ENCODE results near the gene PPM1H.

The PPM1H gene

DNA sequence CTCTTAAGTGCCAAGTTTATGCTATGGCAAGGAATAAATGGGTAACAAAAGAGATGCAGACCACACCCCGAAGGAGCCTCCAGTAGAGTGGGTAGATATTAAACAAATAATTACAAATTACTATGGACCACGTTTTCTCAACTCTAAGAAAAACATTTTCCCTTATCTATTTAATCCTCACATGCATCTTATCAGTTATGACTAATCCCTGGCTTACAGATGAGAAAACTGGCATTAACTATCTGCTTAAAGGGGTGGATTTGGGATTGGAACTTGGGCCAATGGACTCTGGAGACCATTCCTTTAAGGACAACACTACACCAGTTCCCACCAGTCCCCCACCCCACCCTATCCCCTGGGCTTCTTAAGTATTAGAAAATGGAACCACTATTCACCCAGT, 26.3 kb downstream of the PPM1H start:
- H3K27ac ChIP-seq (ENCODE audit: low read depth, low read length, poor library complexity, severe bottlenecking): no peak overlapping the region
- no peaks in the 10 kb centered on the region for H3K9me2 ChIP-seq (ENCODE audit: low read depth, low read length)
- H3K27me3 ChIP-seq (ENCODE audit: insufficient read depth, low read length): no peaks in the 10 kb centered on the region
- H3K36me3 ChIP-seq (ENCODE audit: insufficient read depth, low read length): no peaks in the 10 kb centered on the region
- H3K4me3 ChIP-seq (ENCODE audit: low read depth, low read length, poor library complexity, severe bottlenecking): no peak overlapping the region
- TF ChIP-seq EZH2 (IDR thresholded peaks at IDR 0.05; ENCODE audit: borderline replicate concordance, low read length): no peak
- TF ChIP-seq, protein P1, sequence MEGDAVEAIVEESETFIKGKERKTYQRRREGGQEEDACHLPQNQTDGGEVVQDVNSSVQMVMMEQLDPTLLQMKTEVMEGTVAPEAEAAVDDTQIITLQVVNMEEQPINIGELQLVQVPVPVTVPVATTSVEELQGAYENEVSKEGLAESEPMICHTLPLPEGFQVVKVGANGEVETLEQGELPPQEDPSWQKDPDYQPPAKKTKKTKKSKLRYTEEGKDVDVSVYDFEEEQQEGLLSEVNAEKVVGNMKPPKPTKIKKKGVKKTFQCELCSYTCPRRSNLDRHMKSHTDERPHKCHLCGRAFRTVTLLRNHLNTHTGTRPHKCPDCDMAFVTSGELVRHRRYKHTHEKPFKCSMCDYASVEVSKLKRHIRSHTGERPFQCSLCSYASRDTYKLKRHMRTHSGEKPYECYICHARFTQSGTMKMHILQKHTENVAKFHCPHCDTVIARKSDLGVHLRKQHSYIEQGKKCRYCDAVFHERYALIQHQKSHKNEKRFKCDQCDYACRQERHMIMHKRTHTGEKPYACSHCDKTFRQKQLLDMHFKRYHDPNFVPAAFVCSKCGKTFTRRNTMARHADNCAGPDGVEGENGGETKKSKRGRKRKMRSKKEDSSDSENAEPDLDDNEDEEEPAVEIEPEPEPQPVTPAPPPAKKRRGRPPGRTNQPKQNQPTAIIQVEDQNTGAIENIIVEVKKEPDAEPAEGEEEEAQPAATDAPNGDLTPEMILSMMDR (IDR thresholded peaks at IDR 0.05; ENCODE audit: low read length): no peak
- H3K79me2 ChIP-seq (ENCODE audit: insufficient read depth, low read length): no peaks in the 10 kb centered on the region
- H3K9me3 ChIP-seq (ENCODE audit: low read length): no peaks in the 10 kb centered on the region
- no peak overlapping the region for H2AFZ ChIP-seq (ENCODE audit: low read length)
- H4K20me1 ChIP-seq (ENCODE audit: insufficient read depth, low read length): no peaks in the 10 kb centered on the region
- no peaks in the 10 kb centered on the region for H3F3A ChIP-seq (ENCODE audit: insufficient read depth, low read length)
- H3K9ac ChIP-seq (ENCODE audit: low read length): no peak overlapping the region
- no peak overlapping the region for H3K4me2 ChIP-seq (ENCODE audit: low read length)
- H3K4me1 ChIP-seq (ENCODE audit: insufficient read depth, low read length, severe bottlenecking): no peaks in the 10 kb centered on the region

DNA sequence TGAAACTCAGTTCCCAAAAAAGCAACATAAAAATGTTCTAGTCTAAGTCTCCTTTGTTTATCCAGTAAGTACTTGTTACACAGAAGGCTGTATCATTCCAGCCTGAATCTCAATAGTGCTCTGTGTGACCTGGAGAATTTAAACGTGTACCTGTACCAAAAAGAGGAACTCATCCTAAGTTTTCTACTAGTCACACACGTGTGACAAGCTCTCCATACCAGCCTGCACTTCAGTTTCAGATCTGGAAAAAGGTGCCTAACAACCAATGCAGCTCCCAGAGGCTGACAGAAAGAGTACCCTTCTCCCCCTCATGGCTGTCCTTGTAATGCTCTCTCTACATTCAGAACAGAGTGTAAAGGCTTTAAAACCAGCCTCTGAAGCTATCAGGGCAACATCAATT, 27.4 kb downstream of the PPM1H start:
- Histone ChIP-seq H3K9me2 (ENCODE audit: low read depth, low read length) (no peaks in the 10 kb centered on the region), H3K27ac (ENCODE audit: low read depth, low read length, poor library complexity, severe bottlenecking) (no peak overlapping the region), H4K20me1 (ENCODE audit: insufficient read depth, low read length) (no peaks in the 10 kb centered on the region), H3F3A (ENCODE audit: insufficient read depth, low read length) (no peaks in the 10 kb centered on the region), H3K9me3 (ENCODE audit: low read length) (no peaks in the 10 kb centered on the region), H3K27me3 (ENCODE audit: insufficient read depth, low read length) (no peaks in the 10 kb centered on the region), H3K4me1 (ENCODE audit: insufficient read depth, low read length, severe bottlenecking) (no peaks in the 10 kb centered on the region), H3K36me3 (ENCODE audit: insufficient read depth, low read length) (no peaks in the 10 kb centered on the region), H3K9ac (ENCODE audit: low read length) (no peak overlapping the region), H3K4me2 (ENCODE audit: low read length) (no peak overlapping the region), H3K4me3 (ENCODE audit: low read depth, low read length, poor library complexity, severe bottlenecking) (no peak overlapping the region), H2AFZ (ENCODE audit: low read length) (no peak overlapping the region), H3K79me2 (ENCODE audit: insufficient read depth, low read length) (no peaks in the 10 kb centered on the region)
- TF ChIP-seq, protein P1 (IDR thresholded peaks at IDR 0.05; ENCODE audit: low read length): no peak
- no peak for TF ChIP-seq EZH2 (IDR thresholded peaks at IDR 0.05; ENCODE audit: borderline replicate concordance, low read length)

DNA sequence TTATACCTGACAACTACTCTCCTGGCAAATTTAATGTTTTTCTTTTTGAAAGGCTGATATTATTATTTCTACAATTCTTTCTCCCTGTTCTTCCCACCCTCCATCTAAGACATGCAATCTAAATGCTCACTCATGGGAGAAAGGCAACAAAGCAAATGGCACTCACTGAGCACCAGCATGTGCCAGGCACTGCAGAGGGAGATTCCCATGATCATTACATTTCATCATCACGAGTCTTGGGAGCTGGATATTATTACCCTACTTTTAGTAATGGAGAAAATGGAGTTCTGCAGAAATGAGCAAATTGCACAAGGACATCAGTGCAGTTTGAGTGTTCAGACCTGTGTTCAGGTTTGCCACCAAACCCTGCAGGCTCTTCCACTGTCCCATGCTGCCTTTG, 27.9 kb downstream of the PPM1H start:
- H3K4me1 ChIP-seq (ENCODE audit: insufficient read depth, low read length, severe bottlenecking): no peaks in the 10 kb centered on the region
- no peak overlapping the region for H2AFZ ChIP-seq (ENCODE audit: low read length)
- TF ChIP-seq, protein P1 (IDR thresholded peaks at IDR 0.05; ENCODE audit: low read length): no peak
- no peak for TF ChIP-seq EZH2 (IDR thresholded peaks at IDR 0.05; ENCODE audit: borderline replicate concordance, low read length)
- H3K79me2 ChIP-seq (ENCODE audit: insufficient read depth, low read length): no peaks in the 10 kb centered on the region
- H3K27me3 ChIP-seq (ENCODE audit: insufficient read depth, low read length): no peaks in the 10 kb centered on the region
- H3K9ac ChIP-seq (ENCODE audit: low read length): no peak overlapping the region
- no peaks in the 10 kb centered on the region for H3K9me3 ChIP-seq (ENCODE audit: low read length)
- H3K4me2 ChIP-seq (ENCODE audit: low read length): no peak overlapping the region
- no peaks in the 10 kb centered on the region for H3K36me3 ChIP-seq (ENCODE audit: insufficient read depth, low read length)
- no peaks in the 10 kb centered on the region for H3F3A ChIP-seq (ENCODE audit: insufficient read depth, low read length)
- no peaks in the 10 kb centered on the region for H4K20me1 ChIP-seq (ENCODE audit: insufficient read depth, low read length)
- no peak overlapping the region for H3K4me3 ChIP-seq (ENCODE audit: low read depth, low read length, poor library complexity, severe bottlenecking)
- H3K9me2 ChIP-seq (ENCODE audit: low read depth, low read length): no peaks in the 10 kb centered on the region
- no peak overlapping the region for H3K27ac ChIP-seq (ENCODE audit: low read depth, low read length, poor library complexity, severe bottlenecking)

Measured in OCI-LY1 (cell line).